HL-60/S4 (cell line): ENCODE measurements around the gene SYCP3.

Experiments used
- in situ Hi-C: fragments of 300-500 bp; cut with MboI; formaldehyde crosslinking; loops from 2 replicates; pipeline ENCODE4 v1.14.3; 2022; ENCODE audit warnings: low sequenced_read_pairs

The SYCP3 gene

DNA sequence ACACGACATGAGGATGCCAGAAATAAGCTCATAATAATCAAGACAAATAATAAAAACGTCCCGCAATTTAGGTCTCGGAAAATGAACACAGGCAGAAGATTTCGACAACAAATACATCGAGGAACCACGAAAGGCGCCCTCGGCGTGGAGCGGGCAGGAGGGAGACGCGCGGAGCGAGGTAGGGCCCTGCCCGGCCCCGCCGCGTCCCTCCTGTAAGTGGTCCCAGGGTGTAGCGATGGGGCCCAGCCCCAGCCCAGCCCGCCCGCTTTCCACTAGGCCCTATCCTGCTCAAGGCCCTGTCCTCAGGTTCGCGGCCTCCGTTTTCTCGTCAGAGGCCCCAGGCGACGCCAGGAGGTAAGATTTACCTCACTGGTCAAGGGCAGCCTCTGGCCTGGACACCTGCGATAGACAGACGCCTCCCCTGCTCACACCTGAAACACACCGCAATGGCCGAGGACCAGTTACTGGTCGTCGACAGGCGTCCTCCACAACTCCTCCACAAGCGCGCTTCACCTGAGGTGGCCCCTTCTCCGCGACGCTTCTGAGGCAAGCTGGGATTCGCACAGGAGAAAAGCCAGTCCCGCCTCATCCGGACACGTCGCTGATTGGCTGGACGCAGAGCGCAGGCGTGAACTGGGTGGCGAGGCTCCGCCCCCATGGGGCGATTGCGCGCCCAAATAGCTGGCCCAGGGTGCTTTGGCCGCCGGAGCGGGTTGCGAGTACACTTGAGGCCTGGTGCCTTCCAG, at the start of gene SYCP3:
Gene SYCP3, minus strand, starts transcription at position 543 of the 746 bp plus-strand sequence. CDS start 1,527 bp downstream, outside the sequence.
- in situ Hi-C loops = no loop called here

DNA sequence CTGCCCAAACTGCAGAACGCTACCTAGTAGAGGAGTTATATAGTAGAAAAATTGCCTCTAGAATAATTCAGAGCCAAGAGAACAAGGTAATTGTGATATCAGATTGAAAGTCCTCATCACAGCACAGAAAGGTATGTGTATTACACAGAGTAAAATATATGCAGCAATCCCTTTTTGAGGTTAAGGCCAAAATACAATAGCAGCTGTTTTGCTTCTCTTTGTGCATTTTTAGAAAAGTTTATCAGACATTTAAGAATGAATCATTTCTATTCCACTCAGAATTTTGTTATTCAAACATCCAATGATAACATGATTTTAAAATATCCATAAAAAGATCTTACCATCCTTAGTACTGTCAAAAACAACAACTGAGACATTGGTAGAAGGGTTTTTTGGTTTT, 46.4 kb upstream of the SYCP3 start:
- in situ Hi-C loops = no loop called here

DNA sequence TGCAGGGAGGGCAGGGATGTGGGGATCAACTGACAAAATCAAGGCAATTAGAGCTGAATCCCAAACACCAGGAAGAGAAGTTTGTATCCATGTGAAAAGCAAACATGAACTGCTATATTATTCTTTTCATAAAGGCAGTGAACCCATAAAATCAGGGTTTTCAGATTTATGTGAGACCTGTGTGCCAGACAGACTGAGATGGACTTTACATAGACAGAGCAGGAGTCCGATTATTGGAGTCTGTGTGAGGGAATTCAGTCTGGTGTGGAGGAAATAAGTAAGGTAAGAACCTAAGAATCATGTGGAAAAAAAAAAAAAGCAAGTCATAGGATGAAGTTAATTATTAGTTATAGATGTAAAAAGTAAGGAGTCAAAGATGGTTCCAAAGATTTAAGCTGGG, 45.1 kb upstream of the SYCP3 start:
- in situ Hi-C loops = no loop called here

DNA sequence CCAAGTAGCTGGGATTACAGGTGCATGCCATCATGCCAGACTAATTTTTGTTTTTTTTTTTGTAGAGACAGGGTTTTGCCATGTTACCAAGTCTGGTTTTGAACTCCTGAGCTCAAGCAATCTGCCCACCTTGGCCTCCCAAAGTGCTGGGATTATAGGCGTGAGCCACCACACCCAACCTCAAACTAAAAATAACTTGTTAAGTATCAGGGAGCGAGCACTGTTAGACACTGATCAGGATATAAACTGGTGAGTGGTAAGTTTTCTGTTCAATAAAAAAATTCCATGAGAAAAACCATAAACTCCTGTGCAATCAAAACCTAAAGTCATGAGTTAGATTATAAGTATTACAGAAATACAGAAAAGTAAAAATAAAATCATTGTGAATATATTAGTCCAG, 44.6 kb upstream of the SYCP3 start:
- in situ Hi-C loops = no loop called here

DNA sequence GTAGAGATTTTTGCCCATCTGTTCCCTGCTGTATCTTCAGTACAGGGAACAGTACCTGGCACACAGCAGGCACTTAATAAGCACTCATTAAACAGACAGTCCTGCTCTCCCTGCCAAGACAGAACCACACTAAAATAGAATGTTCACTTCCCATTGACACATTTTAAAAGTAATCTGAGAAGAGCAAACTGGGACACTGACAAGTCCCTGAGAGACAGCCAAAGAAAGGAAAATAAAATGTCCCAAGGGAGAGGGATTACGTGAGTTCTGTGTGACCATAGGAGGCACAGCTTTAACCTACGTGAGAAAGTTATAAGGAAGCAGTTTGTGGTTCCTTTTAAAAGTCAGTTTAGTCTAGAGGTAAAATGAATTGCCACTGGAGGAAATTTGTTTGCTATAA, 43.9 kb upstream of the SYCP3 start:
- in situ Hi-C loops = no loop called here

DNA sequence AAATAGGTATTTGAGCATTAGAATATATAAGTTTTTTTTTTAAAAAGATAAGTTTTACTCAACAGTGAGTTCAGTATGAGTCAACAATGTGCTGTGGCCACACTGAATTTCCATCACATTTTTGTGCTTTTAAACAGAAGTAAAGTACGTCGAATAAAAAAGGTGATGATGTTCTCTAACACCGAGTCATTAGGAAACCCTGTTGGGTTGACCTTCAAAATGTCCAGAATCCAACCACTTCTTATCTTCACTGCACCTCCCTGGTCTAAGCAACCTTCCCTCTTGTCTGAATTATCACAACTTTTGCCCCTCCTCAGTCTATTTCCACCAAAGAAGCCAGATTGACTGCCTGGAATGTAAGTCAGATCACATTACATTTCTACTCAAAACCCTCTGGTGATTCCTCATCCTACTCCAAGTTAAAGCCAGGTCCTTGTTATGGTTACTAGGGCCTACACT, 43.0 kb upstream of the SYCP3 start:
- in situ Hi-C loops = no loop called here

DNA sequence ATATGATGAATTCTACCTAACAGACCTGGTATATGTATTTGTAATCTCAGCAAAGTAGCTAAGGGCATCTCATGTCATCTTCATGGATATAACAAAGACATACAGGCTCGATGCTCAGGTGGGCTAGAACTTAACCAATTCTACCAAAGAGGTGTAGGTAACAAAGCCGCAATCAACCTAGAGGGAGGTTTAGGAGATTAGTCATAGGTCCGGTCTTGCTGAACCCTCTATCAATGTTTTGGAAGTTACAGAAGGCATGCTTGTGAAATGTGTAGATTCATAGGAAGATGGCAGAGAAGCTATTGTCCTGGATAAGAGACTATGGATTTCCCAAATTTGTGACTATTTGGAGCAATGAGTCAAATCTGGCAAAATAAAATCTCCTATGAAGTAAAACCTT, 42.6 kb upstream of the SYCP3 start:
- in situ Hi-C loops = no loop called here

DNA sequence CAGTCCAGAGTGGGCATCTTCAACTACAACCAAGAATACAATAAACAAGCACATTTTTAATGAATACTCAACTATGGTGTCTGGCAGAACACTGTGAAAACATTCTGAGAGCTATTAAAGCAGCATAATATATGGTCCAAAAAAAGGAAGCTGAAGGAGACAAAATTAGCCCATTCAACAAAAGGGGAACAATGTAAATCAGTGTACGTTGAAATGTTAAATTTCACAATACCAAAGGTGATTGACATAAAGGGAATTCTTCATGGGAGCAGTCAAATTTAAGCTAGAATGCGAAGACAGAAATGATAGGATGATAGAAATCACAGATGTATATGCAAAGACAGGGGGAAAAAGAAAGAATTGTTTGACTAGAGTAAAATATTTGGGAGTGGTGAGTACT, 41.3 kb upstream of the SYCP3 start:
- in situ Hi-C loops = no loop called here

DNA sequence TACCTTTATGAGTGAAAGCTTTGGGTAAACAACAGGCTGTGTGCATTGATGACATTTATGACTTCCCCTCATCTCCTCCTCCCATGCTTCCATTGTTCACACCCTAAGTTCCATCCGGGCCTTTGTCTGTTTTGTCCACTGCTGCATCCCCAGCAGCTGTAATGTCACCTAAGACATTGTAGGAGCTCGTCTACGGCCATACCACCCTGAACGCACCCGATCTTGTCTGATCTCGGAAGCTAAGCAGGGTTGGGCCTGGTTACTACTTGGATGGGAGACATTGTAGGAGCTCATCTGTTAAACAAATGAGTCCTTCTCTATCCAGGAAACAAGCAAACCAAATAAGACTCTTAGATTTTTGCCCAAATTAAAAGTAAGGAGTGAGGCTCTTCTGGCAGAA, 40.4 kb upstream of the SYCP3 start:
- in situ Hi-C loops = no loop called here

DNA sequence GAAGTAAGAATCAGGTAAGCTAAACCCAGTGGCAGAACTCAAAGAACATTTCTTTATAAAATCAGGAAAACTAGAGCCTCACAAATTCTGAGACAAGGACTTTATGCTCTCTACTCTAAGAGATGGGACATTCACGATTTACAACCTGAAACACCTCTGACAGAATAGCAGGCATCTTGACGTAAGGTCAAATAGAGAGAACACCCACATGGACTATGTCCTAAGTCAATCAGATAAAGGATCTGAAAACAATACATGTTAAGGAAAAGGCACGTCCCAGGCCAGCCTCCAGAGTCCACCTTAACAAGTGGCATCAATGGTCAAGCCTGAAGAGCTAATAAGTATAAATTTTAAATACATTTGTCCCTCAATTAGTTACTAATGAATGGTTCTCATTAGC, 39.9 kb upstream of the SYCP3 start:
- in situ Hi-C loops = no loop called here

DNA sequence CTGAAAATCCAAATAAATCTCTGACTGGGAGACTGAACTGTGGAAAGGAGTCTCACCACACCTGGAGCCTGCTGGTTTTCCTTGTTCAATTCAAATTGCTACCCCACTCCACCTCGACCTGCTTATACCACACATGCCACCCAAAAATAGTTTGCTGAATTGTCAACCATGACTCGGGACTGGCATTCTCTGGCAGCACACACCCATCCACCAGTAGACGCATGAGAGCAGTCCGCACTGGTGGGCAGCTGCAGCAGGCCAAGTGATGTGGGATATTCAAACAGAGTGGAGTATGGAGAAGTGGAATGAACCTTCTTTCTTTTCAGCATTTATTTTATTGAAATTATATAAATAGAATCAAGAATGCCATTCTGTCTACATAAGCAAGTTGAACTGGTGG, 38.7 kb upstream of the SYCP3 start:
- in situ Hi-C loops = no loop called here

DNA sequence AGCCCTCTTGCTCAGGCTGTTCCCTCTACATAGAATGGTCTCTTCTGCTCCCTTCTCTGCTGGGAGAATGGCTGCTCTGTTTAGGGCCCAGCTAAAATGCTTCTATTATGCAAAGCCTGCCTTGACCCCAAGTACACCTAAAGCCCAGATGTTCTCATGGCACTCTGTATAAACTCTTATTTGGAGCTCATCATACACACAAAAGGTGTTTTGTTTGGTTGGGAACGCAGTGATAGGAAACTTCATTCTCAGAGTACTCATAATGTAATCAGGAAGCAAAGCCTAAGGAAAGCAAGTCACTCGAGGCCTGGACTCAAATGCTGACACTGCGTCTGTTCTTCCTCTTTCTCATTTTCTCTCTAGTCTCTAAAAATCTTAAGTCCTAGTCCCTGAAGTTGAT, 38.2 kb upstream of the SYCP3 start:
- in situ Hi-C loops = no loop called here

DNA sequence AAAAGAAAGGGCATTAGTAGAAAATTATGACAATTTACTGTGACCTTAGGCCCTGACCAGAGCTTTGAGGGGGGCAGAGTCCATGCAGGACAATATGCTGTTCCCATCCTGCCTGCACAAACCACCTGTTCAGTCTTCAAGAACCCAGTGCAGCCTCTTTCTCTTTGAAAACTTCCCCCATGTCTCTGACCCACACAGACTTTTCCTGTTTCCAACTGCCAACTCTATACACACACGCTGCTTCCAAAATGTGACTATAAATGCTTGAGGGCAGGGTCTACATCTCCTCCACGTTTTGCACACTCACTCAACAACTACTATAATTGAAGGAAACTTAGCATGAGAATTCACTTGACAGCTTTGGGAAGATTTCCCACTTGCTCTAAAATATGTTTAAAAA, 36.6 kb upstream of the SYCP3 start:
- in situ Hi-C loops = no loop called here

DNA sequence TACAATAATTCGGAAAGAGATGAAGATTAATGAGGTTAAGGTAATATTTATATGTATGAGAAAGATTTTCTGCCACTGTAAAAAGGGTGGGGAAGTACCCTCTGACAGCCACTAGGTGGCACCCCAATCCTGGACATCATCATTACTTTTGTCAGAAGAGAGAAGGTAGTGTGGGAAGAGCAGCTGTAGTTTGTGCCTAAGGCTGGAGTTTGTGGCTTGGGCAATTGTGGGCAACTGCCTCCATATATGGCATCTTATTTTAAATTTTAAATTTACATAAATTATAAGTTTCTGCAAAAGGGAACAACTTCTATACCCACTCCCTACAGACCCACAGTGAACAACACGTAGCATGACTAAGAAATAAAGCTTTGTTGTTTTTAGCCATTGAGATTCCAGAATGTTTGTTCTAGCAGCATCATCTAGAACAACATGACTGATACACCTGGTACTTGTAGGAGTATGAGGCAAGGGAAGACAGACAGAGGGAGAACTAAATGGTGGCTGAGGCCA, 34.4 kb upstream of the SYCP3 start:
- in situ Hi-C loops = no loop called here

DNA sequence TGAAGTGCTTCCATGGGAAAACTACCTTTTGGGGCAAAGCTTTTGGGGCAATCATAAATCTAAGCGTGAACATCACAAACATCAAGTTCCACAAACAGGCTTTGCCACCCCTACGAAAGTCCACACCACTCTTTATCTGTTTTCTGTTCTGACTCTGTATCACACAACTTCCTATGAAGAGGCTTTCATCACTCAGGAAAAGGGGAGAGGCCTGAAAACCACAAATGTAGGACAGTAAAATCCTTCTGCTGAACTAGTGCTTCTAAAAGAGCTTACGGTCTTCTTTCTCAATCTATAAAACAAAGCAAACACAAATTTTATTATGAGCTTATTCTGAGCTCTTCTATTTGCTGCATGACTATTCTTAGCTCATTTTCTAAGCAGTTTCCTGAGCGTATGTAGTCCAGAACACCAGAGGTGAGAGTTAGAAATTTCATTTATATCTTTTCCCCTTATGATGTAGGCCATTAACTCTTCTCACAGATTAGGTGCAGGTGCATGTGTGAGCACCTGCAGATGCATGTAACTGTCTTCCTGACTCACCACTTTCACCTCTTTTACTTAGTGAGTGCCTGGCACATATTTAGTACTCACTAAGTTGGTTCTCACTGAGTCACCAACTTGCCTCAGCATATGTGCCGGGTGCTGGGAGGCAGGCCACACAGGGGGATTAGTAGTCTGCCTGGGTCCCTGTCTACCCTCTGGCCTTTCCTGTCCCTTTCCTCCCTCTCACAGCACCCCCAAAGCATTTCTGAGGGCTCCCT, 32.9 kb upstream of the SYCP3 start:
- in situ Hi-C loops = no loop called here

DNA sequence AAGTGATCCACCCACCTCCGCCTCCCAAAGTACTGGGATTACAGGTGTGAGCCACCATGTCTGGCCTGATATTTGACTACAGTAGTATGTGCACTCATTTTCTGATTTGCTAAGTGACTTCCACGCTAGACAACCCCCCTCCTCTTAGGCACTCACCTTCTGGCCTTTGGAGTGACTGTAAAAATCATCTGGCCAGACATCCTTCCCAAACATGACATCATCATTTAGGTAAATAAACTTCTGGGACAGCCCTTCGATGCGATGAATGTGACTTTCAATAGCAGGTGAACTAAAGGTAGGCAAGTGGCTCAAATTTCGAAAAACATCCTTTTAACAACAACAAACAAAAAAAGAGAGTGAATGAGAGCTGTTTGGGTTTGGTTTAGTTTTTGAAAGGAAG, 30.6 kb upstream of the SYCP3 start:
- in situ Hi-C loops = loop anchor here (10.0 kb wide), 1 partner anchor 355 kb away; no protein-coding TSS in a partner anchor

DNA sequence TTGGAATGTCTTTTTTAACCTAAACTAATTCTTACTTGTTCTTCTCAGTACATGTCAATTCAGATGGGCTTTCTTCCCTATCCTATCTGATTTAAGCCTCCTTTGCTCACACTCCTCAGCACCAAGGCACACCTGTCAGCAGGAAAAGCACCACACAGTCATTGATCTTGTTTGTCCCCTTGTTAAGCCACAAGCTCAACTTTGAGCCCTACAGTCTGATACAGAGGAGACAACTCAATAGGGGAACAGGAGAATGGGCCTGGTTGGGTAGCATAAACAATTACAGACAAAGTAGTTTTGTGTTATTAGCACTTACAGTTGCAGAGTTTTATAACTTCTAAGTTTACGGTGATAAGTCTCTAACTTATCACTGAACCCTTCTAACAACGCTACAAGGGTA, 29.5 kb upstream of the SYCP3 start:
- in situ Hi-C loops = loop anchor here (10.0 kb wide), 1 partner anchor 354 kb away; no protein-coding TSS in a partner anchor

DNA sequence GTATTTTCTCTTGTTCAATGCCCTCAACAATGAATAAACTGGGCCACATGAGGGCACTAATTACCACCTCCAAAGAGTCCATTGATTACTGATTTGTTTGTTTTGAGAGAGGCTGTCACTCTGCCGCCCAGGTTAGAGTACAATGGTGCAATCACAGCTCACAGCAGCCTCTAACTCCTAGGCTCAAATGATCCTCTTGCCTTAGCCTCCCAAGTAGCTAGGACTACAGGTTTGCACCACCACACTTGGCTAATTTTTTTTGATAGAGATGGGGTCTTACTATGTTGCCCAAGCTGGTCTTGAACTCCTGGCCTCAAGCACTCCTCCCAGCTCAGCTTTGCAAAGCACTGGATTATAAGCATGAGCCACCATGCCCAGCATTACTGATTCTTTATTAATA, 28.3 kb upstream of the SYCP3 start:
- in situ Hi-C loops = loop anchor here (10.0 kb wide), 1 partner anchor 353 kb away; no protein-coding TSS in a partner anchor

DNA sequence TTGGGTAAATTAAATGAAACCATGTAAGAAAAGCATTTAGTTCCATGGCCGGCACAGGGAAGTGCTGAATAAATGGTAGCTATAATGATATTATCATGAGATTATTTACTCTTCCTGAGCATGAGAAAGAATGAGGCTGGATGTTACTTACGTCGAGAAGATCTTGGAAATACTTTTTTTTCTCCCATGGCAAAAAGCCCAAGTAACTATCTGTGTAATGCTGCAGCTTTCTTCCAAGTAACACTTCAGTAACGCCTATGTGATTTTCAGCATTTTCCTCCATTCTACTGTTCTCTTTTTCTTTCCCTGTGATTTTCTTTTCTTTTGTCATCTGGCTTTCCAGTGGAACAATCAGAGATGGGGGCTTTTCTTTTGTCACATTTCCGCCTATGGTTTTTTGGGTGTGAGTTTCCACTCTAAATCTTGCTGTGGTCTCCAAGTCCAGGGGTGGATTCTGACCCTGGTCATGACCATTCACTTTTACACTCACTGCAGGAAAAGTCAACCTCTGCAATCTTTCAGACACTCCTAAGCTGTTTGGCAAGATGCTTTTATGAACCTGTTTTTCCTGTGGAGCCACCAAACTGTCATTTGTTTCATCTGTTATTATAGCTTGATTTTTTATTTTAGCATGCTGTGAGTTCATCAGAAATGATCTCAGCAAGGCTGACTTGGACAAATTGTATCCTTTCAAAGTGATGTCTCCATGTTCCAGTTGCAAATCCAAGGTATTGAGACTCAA, 25.0 kb upstream of the SYCP3 start:
- in situ Hi-C loops = loop anchor here (10.0 kb wide), 1 partner anchor 349 kb away; no protein-coding TSS in a partner anchor

DNA sequence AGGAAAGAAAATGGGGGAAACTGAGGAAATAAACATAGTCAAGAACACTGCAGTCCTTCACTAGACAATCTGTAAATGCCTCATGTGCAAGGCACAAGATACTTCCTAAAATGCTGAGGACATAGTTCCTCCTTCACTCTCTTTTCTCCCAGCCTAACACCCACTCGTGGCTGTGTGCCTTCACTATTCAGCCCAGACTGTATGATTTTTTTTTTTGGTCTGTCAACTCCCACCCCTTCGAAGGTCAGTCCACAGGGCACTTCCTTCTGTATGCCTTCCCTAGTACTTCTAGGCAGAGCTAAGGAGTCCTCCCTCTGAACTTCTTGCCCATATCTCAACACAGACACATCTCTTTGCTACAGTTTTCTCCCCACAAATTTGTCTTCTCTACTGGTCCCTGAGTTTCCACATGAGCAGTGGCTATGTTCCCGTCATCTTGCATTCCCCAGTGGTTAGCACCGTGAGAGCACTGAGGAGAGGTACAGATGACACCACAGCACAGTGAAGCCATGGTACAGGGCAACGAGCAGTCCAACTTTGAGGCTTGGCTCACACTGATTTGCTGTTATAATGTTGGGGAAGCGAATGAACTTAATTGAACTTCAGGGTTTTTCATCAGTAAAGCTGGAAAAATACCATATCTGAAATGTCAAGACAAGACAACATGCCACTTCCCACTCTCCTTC, 24.1 kb upstream of the SYCP3 start:
- in situ Hi-C loops = loop anchor here (10.0 kb wide), 1 partner anchor 349 kb away; no protein-coding TSS in a partner anchor
